ENCODE results near the gene UQCC5. TPM values are rescaled to one million over a fixed set of nuclear protein-coding genes. Genes with fewer than 3 reads are reported as not detected.

Gene UQCC5
- total RNA-seq, 1 donor from 2014 or later: 2.0 TPM

DNA sequence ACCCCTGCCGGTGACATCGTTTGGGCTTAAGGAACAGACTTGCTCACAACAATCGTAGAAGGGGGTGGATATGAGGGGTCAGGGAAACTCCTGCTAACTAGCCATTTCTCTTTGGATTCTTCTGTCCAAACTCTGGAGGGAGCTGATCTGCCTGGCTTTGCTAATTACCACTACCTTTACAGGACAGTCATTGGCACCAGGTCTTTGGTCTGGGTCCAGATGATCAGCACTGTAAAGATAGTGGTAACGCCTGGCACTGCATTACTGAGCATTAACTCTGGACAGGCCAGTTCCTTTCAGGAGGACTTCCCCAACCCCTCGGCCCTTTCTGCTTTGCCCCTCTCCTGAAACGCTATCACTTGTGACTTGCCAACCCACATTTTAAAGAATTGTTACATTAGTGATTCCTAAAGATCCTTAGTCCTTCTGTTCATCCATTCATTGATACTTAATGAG lies 788 bp downstream of the UQCC5 start:
- no peak overlapping the region for H2AFZ ChIP-seq (replicated peaks)
- H4K20me1 ChIP-seq (ENCODE audit: low read depth): peaks cover 43% of the 10 kb centered on the region
- Mint-ChIP-seq H3K27ac (peak overlapping the region; percentile 96), H3K36me3 (peaks cover 7% of the 10 kb centered on the region), H3K4me3 (peak overlapping the region; percentile 98), H3K27me3 (ENCODE audit: insufficient read depth, low read depth) (peaks cover 5% of the 10 kb centered on the region), H3K9me3 (no peaks in the 10 kb centered on the region), H3K4me1 (peaks cover 36% of the 10 kb centered on the region)
- H3K27ac ChIP-seq: peak overlapping the region; percentile 69
- no peaks in the 10 kb centered on the region for H3K27me3 ChIP-seq
- peaks cover 27% of the 10 kb centered on the region for H3K4me1 ChIP-seq
- peak overlapping the region; percentile 86 for H3K4me3 ChIP-seq
- H3K9ac ChIP-seq: peak overlapping the region; percentile 70
- DNase-seq (ENCODE audit: low spot score): no peak
- TF ChIP-seq EZH2 (IDR thresholded peaks at IDR 0.05): no peak
- no peak for TF ChIP-seq EZH2phosphoT487 (IDR thresholded peaks at IDR 0.05)
- TF ChIP-seq, protein P1, sequence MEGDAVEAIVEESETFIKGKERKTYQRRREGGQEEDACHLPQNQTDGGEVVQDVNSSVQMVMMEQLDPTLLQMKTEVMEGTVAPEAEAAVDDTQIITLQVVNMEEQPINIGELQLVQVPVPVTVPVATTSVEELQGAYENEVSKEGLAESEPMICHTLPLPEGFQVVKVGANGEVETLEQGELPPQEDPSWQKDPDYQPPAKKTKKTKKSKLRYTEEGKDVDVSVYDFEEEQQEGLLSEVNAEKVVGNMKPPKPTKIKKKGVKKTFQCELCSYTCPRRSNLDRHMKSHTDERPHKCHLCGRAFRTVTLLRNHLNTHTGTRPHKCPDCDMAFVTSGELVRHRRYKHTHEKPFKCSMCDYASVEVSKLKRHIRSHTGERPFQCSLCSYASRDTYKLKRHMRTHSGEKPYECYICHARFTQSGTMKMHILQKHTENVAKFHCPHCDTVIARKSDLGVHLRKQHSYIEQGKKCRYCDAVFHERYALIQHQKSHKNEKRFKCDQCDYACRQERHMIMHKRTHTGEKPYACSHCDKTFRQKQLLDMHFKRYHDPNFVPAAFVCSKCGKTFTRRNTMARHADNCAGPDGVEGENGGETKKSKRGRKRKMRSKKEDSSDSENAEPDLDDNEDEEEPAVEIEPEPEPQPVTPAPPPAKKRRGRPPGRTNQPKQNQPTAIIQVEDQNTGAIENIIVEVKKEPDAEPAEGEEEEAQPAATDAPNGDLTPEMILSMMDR (IDR thresholded peaks at IDR 0.05): no peak
- H3K36me3 ChIP-seq: no peaks in the 10 kb centered on the region
- H3K79me2 ChIP-seq (ENCODE audit: low read depth): peaks cover 64% of the 10 kb centered on the region
- no peaks in the 10 kb centered on the region for H3K9me3 ChIP-seq (ENCODE audit: low read depth)
- peaks cover 41% of the 10 kb centered on the region for H3F3A ChIP-seq (ENCODE audit: low read depth)
- H3K4me2 ChIP-seq: peak overlapping the region; percentile 94

DNA sequence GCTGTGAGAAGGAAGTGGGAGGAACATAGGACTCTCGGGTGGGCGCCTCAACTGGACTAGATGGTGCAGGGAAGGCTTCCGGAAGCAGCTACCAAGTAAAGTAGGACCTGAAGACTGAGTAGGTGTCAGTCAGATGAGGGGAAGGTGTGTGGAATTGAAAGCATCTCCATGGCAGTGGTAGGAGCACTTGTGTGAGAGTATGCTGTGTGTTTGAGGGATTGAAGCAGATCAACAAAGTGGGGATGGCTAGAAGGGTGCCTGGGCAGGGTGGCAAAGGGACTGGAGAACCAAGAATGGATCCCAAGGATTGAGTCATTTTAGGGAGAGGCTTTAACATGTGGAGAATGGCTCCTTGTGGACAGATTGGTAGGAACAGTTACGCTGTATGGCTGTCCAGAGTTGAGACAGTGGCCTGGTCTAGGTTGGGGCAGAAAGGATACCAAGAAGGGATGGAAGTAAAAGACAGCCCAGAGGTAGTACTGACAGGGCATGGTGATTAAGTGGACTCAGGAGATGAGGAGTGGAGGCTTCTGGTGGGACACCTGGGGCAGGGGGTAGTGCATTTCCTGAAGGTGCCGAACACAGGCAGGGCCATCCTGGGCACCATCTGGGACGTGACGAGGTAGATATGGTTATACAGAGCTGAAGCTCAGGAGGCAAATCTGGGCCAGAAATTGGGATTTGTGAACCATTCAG lies 1.5 kb downstream of the UQCC5 start:
- Histone ChIP-seq H3K79me2 (ENCODE audit: low read depth) (peaks cover 60% of the 10 kb centered on the region), H3K4me3 (peak overlapping the region; percentile 86), H3K4me1 (peaks cover 23% of the 10 kb centered on the region), H3K9ac (peak overlapping the region; percentile 70), H4K20me1 (ENCODE audit: low read depth) (peaks cover 36% of the 10 kb centered on the region), H3F3A (ENCODE audit: low read depth) (peaks cover 41% of the 10 kb centered on the region), H3K27ac (no peak overlapping the region), H3K4me2 (peak overlapping the region; percentile 94), H3K27me3 (no peaks in the 10 kb centered on the region), H3K36me3 (no peaks in the 10 kb centered on the region), H2AFZ (replicated peaks) (no peak overlapping the region), H3K9me3 (ENCODE audit: low read depth) (no peaks in the 10 kb centered on the region)
- Mint-ChIP-seq H3K36me3 (peaks cover 7% of the 10 kb centered on the region), H3K4me3 (peak overlapping the region; percentile 98), H3K9me3 (no peaks in the 10 kb centered on the region), H3K4me1 (peaks cover 31% of the 10 kb centered on the region), H3K27ac (no peak overlapping the region), H3K27me3 (ENCODE audit: insufficient read depth, low read depth) (peaks cover 4% of the 10 kb centered on the region)
- DNase-seq (ENCODE audit: low spot score): no peak
- TF ChIP-seq, protein P1 (IDR thresholded peaks at IDR 0.05): no peak
- no peak for TF ChIP-seq EZH2 (IDR thresholded peaks at IDR 0.05)
- TF ChIP-seq EZH2phosphoT487 (IDR thresholded peaks at IDR 0.05): no peak

DNA sequence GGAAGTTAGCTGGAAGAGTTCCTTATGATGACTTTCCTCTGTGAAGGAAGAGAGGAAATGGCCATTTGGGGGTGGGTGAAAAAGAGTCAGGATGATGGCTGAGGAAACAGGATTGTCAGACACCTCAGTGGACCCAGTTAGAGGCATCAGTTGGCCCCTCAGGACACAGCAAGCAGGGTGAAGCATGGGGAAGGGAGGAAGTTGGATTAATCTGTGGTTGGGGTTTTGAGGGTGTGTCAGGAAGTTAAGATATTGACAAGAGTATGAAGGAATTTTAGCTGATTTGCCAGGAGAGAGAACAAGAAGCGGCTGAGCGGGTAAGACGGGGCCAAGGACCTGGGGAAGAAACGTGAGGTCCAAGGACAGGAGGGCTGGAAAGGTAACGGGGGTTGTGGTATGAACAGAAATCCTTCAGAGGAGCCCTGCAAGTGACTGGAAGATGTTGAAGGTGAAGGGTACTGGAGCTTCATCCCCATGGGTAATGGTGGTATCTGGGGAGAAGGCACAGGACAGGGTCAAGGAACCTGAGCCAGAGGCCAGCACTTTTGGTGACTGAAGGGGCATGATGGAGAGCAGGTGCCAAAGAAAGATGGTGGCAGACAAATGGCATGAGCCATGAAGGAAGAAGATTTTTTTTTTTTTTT lies 2.7 kb downstream of the UQCC5 start:
- H4K20me1 ChIP-seq (ENCODE audit: low read depth): peaks cover 36% of the 10 kb centered on the region
- no peak overlapping the region for H3K4me2 ChIP-seq
- H3F3A ChIP-seq (ENCODE audit: low read depth): peaks cover 38% of the 10 kb centered on the region
- Mint-ChIP-seq H3K36me3 (peaks cover 10% of the 10 kb centered on the region), H3K4me3 (peak overlapping the region; percentile 6), H3K9me3 (no peaks in the 10 kb centered on the region), H3K4me1 (peaks cover 31% of the 10 kb centered on the region), H3K27me3 (ENCODE audit: insufficient read depth, low read depth) (peaks cover 4% of the 10 kb centered on the region), H3K27ac (no peak overlapping the region)
- no peaks in the 10 kb centered on the region for H3K9me3 ChIP-seq (ENCODE audit: low read depth)
- no peak for DNase-seq (ENCODE audit: low spot score)
- no peaks in the 10 kb centered on the region for H3K27me3 ChIP-seq
- no peak overlapping the region for H3K27ac ChIP-seq
- TF ChIP-seq, protein P1 (IDR thresholded peaks at IDR 0.05): no peak
- TF ChIP-seq EZH2 (IDR thresholded peaks at IDR 0.05): no peak
- no peak for TF ChIP-seq EZH2phosphoT487 (IDR thresholded peaks at IDR 0.05)
- H3K9ac ChIP-seq: no peak overlapping the region
- H2AFZ ChIP-seq (replicated peaks): no peak overlapping the region
- H3K36me3 ChIP-seq: no peaks in the 10 kb centered on the region
- no peak overlapping the region for H3K4me3 ChIP-seq
- H3K79me2 ChIP-seq (ENCODE audit: low read depth): peaks cover 57% of the 10 kb centered on the region
- peaks cover 23% of the 10 kb centered on the region for H3K4me1 ChIP-seq

All from neural progenitor cell (in vitro differentiated cells).